Activated CD8-positive, alpha-beta memory T cell treated with anti-CD3 and anti-CD28 coated beads, Interleukin-2, amount 50 U/mL, for 1 hour (primary cell): ENCODE measurements around the gene WNT5A.

Experiments
- DNase-seq: peaks from one replicate; pipeline ENCODE4 v3.0.0-alpha.2; 2020; ENCODE audit errors: extremely low read depth

WNT5A gene

GRCh38 chr3:55481744-55482495 lies 5.2 kb downstream of the WNT5A start:
- no peak for DNase-seq

GRCh38 chr3:55480911-55481743 lies 6.0 kb downstream of the WNT5A start:
- no peak for DNase-seq

DNA sequence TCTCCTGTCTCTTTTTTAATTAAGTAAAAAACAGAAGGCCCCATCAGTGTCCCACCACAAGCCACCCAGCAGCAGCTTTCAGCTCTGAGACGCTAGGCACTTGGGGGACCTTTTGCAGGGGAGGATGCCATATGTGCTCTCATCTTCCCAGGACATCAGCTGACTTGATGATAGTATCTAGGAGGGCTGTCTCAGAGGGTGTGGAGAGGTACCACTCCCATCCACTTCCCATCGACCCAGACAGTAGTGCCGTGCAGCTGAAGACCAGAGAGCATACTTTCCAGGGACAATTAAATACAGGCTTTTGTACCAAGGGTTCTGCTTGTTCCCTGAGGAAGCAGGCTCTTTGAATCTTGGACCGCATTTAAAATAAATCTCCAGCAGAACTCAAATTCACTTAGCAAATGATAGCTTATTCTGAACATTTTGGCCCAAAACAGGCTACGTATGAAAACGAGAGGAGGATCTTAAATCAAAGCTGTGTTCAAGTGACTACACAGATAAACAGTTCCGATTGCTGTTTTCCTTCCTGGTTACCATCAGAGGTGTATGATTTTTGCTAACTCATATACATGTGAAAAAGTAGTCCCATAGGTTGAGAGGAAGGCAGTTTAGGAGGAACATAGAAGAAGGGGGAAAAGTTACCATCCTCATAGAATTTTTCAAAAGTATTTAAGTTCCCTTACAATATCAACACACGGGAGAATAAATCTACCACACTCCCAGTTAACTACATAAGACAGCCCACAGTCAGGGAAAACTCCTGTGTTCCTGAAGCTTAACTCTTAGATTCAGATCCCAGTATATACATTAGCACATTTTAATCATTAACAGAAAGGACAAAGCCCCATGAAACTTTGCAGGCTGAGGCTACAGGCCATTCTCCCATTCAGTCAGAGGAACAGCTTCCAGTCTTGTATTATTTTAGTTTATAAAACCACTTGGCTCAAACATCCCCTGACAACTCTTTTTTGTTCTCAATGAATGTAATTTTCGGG lies 9.5 kb downstream of the WNT5A start:
- no peak for DNase-seq

DNA sequence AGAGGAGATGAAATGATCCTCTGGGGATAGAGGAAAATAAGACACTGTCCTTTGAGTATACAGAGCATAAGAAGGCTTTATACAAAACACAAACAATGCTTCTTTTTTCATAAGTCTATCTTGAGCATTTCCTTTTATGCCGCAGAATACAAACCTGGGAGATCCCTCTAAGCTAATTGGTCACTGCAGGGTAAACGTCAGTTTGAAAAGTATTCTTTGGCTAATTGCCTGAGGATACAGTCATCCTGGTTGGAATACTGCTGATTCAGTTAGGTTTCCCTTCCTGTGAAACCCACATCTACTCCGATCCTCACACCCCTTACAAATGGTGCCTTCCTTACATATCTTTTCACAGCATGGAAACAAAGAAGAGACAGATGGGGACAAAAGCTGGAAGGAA lies 10.6 kb downstream of the WNT5A start:
- DNase-seq, result no peak

DNA sequence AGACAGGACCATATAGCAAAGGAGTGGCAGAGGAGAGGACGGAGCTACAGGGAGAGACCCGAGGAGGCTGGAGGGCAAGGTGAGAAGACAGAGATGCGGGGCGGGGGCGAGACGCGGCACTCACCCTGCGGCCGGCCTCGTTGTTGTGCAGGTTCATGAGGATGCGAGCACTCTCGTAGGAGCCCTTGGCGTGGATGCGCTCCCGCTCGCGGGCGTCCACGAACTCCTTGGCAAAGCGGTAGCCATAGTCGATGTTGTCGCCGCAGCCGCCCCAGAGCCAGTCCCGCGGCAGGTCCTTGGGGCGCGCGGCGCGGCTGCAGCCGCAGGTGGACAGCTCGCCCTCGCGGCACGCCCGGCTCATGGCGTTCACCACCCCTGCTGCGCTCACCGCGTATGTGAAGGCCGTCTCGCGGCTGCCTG lies 12.9 kb downstream of the WNT5A start:
- DNase-seq, result no peak

- no peak for DNase-seq
These were observed 13.3 kb downstream of the WNT5A start for GRCh38 chr3:55473788-55474187.

DNA sequence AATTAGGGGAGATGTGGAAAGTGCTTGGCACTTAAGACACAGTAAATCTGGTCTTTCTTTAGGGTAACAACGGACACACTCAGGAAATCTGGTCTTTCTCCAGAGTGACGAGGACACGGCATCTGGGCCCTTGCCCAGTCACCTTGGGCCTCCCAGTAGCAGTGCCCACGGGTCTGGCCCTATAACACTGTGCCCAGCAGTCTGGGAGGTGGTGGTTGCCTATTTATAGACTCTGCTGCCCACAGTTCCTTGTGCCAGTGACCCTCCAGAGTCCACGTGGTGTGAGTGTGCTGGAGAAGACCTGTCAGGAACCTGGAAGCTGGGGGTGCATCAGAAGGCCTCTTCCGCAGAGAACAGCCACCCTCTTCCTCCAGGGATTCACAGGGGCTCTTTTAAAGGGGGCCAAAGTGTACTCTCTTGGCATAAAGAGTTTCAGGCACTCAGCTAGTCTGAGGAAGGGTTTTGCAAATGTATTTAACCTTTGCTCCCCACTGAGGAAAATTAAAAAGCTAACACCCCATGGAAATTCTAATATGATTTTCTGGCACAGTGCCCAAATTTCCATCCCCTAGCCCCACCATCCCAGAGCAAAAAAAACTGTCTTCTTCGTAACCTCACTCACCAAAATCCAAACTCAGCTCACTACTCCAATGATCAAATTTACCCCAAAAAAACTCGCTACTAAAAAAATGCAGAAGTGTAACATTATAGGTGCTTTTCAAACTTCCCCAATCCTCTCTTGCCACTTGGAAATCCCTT lies 15.4 kb downstream of the WNT5A start:
- no peak for DNase-seq

DNA sequence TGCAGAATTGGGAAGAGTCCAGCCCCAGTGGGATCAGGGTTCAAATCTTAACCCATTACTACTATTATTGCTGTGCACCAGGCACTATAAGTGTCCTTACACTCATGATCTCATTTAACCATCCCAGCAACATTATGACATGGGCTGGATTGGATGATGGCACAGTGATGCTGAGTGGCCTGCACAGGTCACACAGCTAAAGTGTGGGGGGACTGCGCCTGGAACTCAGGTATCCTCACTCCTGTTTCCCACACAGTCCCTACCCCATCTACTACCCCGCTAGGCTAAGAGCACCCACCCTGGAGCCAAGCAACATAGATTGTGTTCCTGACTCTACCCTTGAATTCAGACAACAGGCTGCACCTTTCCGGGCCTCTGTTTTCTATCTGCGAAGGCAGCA lies 16.0 kb downstream of the WNT5A start:
- no peak for DNase-seq

DNA sequence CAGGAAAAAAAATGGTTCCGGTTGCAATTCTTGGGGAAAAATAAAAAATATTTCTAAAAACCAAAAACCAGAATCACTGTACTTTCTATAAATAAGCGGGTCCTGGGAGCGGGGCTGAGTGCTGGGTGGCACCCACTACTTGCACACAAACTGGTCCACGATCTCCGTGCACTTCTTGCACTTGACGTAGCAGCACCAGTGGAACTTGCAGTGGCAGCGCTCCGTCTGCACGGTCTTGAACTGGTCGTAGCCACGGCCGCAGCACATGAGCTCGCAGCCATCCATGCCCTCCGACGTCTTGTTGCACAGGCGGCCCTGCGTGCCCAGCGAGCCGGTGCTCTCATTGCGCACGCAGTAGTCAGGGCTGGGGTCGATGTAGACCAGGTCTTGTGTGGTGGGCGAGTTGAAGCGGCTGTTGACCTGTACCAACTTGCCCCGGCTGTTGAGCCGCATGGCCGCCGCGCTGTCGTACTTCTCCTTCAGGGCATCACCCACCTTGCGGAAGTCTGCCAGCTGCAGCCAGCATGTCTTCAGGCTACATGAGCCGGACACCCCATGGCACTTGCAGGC lies 17.1 kb downstream of the WNT5A start:
- DNase-seq, result no peak

- DNase-seq, result no peak
These were observed 18.9 kb downstream of the WNT5A start for GRCh38 chr3:55468251-55468650.

DNA sequence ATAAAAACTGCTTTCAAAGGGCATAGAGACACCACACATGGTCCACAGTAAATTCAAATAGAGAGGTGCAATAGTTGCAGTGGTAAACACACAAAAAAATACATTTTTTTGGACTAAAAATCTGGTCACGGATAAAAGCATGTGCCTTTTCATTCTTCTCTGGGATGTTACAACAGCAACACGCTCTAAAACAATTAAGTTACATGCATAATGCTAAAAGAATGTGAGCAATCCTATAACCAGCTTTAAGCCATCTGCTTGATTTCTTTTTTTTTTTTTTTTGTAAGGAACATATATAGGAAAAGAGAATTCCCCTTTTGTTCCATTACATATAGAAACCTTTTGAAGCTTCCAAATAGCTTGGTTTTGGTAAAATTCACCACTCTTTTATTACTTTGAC lies 20.0 kb downstream of the WNT5A start:
- no peak for DNase-seq

GRCh38 chr3:55466526-55466925 lies 20.6 kb downstream of the WNT5A start:
- no peak for DNase-seq

- no peak for DNase-seq
These were observed 25.2 kb downstream of the WNT5A start for GRCh38 chr3:55461896-55462295.

GRCh38 chr3:55459838-55460237 lies 27.3 kb downstream of the WNT5A start:
- no peak for DNase-seq

- DNase-seq, result no peak
These were observed 28.8 kb downstream of the WNT5A start for GRCh38 chr3:55458181-55458790.

GRCh38 chr3:55455915-55456314 lies 31.2 kb downstream of the WNT5A start:
- no peak for DNase-seq

DNA sequence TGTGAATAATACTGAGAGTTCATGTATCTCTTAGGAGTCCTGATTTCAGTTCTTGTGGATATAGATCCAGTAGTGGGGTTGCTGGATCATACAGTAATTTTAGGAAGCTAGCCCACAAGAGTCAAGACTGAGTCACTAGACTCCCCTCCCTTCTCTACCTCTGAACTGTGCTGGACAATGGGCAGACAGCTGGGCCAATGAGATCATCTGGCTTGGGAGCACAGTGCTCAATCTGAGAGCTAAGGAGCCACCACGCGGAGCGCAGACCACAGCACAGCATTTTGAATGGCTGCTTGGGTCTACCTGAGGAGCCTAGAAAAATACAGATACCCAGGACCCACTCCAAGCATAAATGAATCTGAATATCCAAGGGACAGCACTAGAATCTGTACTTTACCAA lies 32.5 kb downstream of the WNT5A start:
- no peak for DNase-seq

DNA sequence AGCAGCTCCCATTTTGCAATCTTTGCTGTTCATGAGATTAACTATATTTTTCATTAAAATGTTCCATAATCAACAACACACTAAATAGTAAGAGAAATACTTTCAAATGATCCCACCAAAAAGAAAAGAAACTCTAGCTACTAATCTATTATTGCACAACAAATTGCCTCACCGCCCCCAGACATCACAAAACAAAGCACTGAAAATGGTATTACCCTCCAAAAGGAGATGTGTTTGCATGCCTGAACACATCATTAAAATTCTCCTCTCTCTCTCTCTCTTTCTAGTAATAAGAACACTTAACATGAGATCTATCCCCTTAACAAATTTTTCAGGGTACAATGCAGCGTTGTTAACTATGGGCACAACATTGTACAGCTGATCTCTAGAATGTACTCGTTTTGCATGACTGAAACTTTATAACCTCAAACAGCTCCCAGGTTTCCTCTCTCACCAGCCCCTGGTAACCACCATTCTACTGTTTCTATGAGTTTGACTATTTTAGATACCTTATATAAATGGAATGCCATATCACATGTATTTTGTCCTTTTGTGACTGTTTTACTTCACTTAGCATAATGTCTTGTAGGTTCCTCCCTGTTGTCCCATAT lies 33.1 kb downstream of the WNT5A start:
- DNase-seq, result no peak

GRCh38 chr3:55452886-55453285 lies 34.2 kb downstream of the WNT5A start:
- no peak for DNase-seq

GRCh38 chr3:55449527-55449926 lies 37.6 kb downstream of the WNT5A start:
- DNase-seq, result no peak
